GM19455 (cell line): Measurements from ENCODE around the gene STRBP.

ENCODE experiments used
- ATAC-seq: cut with Tn5 transposase; IDR thresholded peaks from one replicate; pipeline ENCODE4 v1.9.1; 2021; ENCODE audit not compliant: unreplicated experiment

STRBP gene

DNA sequence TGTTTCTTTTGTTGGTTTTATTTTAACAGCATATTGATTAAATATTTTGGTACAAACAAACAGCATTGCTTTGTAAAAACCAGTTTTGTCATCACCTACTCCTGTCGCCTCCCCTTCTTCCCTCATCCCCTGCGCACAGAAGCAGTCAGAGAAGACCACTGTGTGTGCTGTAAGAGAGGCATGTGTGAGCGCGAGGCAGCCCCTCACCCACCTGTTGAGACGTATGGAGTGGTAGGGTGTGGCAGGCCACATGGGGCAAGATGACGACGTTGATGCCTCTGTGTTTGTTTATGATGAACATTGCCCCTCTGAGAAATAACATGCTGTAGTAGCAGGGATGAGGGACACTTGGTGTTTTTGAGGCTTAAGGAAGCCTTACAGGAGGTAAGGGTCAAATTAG is 163.6 kb downstream of the STRBP start:
- no peak for ATAC-seq

DNA sequence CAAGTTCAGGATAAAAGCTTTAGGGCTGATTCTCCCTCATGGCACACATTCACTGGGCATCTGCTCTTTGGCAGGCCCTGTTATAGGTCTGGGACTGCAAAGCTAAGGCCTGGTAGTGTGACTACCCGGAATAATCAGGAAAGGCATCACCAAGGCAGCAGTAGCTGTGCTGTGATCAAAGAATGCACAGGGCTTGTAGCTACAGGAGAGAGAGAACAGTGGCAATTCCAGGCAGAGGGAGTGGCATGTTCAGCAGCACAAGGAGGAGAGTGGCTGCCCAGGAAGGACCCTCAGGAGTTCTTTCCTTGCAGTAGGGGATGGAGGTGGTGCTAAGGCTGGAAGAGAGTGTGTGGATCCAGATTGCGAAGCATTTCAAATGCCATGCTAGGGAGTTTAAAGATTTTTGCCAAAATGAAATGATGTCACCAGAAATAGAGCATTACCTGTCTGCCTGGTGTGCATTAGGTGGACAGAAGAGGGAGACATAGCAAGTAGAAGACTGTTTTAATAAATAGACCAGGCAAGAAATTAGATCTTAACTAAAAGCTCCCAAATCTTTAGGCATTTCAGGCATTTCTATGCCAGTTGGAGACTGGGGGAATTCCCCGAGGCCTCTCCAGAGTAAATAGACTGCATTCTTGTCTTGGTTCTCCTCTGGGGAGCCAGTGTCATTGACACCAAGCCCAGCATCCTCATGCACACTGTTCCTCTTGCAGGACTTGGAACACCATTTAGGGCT is 165.8 kb downstream of the STRBP start:
- ATAC-seq = no peak

DNA sequence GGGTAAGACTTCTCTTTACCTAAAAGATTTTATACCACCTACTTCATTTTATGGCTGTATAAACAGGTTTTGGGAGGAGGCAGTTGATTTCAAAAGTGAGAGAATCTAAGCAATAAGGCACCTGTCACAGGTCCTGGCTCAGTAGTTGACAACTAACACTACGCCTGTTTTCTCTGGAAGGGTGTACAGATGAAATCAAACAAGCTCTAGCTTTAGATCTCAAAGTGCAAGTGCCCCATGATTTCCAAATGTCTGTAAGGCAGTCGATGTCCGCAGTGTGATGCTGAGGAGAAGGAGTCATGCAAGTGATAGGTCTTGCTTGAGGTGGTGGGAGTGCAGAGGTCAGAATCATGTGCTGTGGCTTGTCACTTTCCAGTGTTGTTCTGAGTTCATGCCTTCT is 168.8 kb downstream of the STRBP start:
- no peak for ATAC-seq

DNA sequence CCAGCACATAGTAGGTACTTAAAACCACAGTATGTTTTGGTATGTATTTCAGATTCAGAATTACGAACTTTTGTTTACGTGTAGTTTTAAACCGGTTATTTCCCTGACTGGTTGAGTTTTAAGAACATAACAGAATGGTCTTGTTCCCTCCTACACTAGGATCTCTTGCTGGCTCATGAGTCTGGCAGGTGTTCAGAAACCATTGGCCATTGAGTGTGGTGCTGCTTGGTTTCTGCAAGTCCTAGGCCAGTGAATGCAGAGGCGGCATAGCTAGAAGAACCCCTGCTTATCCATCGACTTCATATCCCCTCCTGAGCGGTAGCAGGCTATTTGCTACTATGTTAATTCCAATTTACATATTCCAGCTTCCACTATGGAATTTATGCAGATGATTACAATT is 169.3 kb downstream of the STRBP start:
- ATAC-seq = no peak

DNA sequence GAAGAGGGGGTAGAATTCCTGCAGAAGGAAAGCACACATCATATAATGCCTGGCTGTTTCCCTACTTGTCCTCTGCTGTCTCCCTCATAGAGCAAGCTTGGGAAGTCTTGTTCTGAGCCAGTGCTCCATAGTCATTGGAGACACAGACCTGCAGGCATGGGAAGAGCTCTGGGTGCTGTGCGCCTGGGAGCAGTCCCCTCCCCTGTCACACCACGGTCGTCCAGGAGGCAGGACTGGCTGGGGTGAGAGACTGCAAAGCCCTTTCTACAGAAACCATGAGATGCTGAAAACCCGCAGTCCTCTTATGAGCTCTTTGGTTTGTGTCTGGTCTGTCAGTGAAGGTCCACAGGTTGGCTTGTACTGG is 170.3 kb downstream of the STRBP start:
- ATAC-seq = no peak

DNA sequence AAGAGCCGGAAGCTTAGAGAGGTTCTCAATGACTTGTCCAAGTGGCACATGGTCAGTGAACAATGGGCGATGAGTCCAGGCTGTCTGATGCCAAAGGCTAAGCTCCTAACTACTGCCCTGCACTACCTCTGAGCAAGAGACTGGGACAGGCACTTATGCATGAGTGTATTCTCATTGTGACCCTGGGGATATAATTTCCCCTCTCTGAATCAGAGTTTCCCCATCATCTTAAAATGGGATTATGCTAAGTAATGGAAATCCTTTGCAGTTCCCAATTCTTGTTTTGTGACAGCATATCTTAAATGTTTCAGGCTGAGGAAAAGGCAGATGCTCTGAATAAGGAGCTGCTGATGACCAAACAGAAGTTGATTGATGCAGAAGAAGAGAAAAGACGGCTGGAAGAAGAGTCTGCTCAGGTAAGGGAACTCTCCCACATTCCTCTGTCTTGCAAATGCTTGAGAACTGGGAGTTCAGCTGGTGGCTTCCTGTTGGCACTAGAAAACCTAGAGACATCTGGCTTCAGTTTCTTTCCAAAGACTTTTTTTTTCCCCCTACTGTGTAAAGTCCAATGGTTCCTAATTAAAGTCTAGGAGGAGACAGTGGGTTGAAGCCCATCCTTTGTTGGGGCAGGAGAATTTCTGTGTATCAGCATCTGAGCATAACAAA is 170.8 kb downstream of the STRBP start:
- no peak for ATAC-seq

DNA sequence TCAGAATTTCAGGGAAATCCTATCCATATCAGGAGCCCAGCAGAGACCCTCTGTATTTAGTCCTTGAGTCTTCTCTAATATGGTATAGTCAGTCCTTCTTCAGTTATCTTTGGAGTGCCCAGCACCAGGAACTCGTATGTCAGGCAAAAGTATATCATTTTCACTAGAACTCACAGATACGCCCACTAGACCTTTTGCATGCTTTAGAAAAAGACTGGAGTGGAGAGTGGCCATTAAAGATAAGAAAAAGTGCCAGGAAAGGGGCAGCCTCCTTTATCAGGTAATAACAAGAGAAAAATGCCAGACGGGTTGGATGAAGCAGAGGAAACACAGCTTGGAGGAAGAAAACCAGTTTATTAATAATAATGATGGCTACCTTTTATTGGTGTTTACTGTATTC is 171.4 kb downstream of the STRBP start:
- ATAC-seq = no peak

DNA sequence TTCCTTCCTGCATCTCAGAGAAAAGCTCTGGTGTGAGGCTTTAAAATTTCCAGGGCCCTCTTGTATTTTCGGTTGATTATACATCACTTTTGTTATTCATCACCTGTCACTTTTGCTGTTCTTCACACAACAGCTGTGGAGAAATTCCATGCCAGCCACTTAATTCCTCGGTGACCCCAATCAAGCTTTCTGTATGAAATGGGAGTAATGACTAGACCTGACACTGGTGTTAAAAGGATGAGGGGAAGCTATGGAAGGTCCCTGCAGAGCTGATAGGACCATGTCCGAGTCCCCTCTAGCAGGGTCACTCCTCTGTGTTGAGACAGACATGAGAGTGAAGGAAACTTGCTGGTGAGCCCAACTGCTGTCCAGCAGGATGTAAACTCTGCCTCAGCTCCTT is 175.2 kb downstream of the STRBP start:
- no peak for ATAC-seq

DNA sequence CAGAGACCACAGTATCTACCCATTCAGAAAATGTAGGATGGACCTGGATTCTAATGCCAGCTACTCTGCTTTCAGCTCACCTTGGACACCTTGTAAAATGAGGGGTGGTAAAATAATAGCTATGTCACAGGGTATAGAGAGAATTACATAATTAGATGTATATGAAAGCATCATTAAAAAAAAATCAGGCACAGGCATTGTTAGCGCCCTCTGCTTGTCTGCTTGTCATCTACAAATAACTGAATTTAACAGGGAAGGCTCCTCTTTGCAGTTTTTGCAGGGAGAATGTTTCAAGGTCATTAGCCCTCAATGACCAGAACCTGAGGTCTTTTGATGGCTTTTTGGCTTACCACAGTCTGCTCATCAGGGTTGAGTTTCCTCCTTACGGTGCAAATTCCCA is 176.9 kb downstream of the STRBP start:
- ATAC-seq = no peak

DNA sequence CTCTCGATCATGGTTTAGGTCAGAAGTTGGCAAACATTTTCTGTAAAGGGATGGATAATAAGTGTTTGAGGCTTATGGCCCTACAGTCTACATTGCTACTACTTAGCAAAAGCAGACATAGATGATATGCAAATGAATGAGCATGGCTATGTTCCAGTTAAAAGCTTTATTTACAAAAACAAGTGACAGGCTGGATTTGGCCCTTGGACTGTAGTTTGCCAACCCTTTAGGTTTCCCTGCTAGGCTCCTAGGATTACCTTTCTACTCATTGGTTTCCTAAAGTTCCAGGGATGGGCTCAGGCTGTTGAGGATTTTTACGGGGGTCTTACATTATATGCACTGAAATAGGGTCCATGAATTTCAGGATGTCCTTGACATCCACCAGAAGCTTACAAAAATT is 177.4 kb downstream of the STRBP start:
- no peak for ATAC-seq

DNA sequence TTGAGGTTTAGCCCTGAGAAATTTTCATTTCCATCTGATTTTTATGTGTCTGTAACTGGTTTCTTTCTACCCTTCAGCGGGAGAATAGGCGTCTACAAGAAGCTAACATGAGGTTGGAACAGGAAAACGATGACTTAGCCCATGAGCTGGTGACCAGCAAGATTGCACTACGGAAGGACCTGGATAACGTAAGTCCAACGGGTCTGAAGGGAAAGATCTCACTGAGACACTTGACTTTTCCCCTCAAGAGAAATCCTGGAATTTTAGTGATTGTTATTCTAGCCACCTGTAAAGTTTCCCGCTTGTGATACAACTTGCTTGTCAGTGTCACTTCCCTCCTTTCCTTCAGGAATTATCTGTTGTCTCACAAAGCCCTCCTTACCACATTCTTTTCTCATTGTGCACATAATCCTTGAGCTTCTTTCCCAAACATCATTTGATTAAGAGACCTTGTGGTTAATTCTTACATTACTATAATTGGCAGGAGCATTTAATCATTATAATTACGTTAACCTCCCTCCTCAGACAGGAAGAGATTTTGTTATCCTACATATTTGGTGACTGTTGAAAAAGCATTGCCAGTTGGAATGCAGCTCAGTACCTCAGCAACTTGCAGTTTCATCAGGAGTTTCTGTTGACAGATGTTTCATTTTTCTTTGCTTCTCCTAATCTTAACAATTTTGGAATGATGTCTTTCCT is 178.0 kb downstream of the STRBP start:
- no peak for ATAC-seq

DNA sequence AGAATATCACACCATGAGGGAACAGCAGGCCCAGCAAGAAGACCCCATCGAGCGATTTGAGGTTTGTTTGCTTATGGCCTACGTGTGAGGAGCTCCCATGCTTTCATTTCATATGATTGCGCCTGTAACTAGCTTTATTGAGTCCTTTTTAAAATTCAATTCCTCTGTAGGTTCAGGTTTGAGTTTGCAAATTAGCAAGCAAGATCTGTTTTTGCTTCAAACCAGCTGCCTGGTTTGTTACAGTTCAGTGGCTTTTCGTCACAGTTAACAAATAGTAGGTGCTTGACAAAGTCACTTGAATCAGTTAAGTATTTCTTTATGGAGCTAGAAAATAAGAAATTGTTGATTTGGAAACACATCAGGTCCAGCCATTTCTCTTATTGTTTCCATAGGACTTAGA is 178.6 kb downstream of the STRBP start:
- ATAC-seq = no peak

DNA sequence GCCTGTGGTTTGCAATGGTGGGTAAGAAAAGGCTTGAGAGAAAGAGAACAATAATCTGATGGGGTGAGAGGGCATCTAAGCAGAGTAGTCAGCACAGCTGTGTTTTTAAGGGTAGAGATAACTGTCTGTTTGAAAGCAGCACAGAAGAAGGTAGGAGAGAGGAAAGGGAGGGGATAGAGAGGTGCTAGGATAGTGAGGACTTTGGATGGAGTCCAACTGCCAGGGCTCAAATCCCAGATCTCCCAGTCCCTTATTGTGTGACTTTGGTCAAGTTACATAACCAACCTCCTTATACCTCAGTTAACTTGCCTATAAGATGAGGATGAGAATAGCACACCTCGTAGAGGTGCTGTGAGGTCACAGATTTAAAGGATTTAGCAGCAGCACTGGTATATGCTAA is 179.3 kb downstream of the STRBP start:
- ATAC-seq = no peak

DNA sequence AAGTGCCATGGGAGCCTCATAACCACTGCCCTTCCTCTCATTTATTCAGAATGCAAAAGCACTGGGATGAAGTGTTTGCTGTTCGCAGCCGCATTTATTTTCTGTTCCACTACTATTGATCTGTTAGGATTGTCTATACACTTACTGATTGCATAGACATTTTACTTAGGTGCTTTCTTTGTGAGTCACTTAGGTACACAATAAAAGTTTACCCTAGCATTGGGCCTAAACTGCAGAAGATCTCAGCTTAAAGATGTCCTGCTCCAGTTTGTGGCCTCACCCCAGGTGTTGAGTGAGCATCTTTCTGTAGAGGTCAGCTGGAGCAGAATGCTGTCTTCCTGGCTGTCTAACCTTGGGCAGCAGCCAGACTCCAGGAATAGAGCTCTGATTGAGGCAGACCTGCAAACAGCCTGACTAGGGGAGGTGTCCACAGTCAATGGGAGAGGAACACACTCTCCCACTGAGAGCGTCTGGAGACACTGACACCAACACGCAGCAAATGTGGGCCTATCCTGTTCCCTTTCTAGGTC is 181.0 kb downstream of the STRBP start:
- no peak for ATAC-seq

DNA sequence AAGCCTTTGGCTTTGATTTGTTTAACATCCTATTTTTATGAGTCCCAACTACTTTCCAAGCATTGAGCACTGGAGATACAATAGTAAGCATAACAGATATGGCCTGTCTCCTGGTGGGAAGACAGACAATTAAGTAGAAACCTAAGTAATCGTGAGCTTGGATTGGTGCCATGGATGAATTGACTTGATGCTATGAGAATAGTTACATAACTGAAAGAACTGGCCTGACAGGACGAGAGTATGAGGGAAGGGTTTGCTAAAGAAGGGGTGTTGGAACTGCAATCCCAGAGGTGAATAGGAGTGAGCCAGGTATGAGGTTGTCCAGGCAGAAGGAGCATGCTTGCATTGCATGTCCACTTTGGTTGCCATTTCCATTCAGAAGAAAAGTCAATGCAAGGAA is 182.5 kb downstream of the STRBP start:
- ATAC-seq = no peak

DNA sequence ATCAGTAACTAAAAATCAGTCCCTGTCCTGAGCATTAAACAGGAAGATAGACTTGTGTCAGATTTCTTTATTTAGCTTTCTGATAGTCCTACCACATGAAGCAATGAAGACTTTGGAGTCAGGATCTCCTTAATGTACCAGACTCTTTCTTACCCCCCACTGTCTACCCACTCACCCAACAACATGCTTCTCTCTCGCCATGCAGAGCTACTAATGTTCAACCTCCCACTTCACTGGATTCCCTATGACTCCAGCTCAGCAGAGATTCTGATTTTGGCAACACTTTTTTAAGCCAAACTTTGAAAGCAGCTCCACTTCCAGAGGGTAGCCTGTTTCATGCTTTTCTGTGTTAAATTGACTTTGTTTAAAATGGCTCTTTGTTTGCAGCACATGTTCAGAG is 184.1 kb downstream of the STRBP start:
- ATAC-seq = no peak

DNA sequence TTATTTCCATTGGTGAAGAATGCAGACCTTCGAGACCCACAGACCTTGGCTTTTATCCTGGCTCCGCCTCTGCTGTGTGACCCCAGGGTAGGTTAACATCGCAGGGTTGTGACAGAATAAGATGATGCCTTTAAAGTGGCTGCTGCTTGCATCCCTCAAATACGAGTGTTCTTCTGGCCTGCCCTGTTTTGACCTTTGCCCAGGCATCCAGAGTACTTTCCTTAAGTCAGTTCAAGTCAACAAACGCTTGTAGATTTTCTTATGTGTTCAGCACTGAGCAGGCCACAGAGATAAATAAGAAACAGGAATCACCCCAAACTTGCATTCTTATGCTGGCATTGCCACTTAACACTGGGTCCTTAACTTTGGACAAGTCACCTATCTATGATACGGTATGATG is 184.7 kb downstream of the STRBP start:
- ATAC-seq = no peak

DNA sequence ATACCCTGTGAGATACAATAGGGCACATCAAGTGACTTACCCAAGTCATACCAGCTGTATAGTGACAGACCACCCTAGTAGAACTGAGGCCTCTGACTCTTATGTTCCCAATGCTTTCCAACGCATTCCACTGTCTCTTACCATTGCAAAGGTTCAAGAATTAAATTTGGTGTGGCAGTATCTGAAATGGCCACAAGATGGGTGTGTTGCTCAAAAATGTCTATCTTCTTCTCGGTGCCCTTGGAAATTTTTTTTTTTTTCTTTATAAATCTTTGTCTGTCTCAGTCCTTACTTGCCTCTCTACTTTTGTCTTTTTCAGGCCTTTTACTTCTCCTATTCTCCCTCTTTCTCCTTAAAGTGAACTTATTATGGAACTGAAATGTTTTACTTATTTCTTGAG is 186.6 kb downstream of the STRBP start:
- no peak for ATAC-seq

DNA sequence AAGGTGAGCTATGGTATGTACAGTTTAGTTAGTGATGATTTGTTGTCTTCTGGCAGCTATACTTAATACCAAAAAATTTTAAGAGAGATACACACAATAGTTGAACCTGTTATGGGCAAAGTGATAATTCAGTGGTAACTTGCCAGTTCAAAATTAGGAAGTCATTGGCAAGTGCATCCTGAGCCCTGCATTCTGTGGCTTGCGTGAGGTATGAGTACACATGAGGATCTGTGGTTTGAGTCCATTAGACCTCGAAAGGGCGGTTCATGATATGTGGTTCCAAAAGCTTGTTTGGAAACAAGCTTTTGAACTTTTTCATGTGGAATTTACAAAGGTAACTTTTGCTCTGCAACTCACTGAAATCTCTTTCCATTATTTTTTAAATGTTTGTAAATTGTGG is 187.9 kb downstream of the STRBP start:
- ATAC-seq = no peak

DNA sequence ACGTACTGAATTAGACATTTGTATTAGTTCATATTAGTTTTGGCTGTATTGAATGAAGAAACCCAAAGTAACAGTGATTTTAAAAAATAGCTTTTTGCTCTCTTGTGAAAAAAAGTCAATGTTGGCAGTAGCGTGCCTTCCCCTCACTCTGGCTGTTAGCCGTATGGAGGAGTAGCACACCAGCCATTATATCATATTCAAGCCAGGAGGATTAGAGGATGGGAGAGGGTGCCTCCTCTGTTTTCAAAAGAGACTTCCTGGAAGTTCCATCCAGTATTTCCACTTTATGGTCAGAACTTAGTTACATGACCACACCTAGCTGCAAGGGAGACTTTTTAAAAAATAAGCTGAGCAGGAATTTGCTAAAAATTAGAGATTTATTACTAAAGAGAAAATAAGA is 193.8 kb downstream of the STRBP start:
- ATAC-seq = no peak

DNA sequence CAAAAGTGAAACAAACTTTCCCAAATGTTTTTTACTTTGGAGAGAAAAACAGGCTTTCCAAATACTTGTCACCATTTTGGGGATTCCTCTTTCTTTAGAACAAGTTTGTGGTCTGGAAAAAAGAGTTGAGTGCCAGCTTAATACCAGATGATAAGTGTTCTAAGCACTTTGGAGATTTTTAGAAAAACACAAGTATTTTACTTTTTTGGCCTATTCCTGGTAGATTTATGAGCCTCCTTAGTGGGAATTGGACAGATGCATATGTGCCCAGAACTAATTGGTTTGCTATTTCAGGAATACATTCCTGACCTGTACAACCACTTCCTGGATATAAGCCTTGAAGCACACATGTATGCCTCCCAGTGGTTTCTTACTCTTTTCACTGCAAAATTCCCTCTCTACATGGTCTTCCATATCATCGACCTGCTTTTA is 194.4 kb downstream of the STRBP start:
- ATAC-seq = no peak

DNA sequence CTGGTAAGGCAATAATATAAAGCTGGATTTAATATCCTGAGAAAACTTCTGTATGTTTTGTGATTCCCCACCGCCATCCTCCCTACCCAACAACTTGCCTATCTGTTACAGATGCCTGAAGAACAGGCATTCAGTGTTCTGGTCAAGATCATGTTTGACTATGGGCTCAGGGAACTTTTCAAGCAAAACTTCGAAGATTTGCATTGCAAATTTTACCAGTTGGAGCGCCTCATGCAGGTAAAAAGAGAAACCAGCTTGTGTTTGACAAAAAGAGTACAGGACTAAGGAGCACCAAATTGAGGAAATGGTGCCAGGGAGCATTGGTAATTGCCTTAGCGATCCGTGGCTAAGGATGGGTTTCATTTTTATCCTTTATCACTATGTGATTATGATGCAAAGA is 194.9 kb downstream of the STRBP start:
- no peak for ATAC-seq
